DND-41 (cell line): ENCODE measurements around the gene GSG1L.

Experiments used
- EZH2 ChIP-seq: IDR thresholded peaks from 3 replicates; pipeline ENCODE4 v1.6.1; 2012; ENCODE audit warnings: borderline replicate concordance, low read depth, mild to moderate bottlenecking, moderate library complexity, low read length, inconsistent platforms; ENCODE audit not compliant: severe bottlenecking
- TF ChIP-seq, protein P1 (sequence below): IDR thresholded peaks from 2 replicates; pipeline ENCODE4 v1.5.1; 2012; ENCODE audit warnings: borderline replicate concordance, low read length, moderate library complexity, mild to moderate bottlenecking; ENCODE audit not compliant: poor library complexity, severe bottlenecking; ENCODE audit errors: extremely low read depth

DNA sequence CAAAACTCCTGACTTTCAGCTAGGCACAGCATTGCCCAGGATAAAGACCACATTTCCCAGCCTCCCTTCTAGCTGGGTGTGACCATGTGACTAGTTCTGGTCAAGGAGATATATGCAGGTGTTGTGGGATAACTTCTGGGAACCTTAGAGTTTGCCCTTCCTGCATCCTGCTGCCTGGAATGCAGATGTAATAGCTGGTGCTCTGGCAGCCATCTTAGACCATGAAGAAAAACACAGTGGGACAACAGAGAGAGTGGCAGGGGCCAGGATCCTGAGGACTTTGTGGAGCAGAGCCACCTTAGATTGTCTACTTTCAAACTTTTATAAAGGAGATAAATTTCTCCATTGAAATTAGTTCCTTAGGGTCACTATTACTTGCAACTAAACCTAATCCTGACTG lies 101.3 kb downstream of the GSG1L start:
- TF ChIP-seq, protein P1, sequence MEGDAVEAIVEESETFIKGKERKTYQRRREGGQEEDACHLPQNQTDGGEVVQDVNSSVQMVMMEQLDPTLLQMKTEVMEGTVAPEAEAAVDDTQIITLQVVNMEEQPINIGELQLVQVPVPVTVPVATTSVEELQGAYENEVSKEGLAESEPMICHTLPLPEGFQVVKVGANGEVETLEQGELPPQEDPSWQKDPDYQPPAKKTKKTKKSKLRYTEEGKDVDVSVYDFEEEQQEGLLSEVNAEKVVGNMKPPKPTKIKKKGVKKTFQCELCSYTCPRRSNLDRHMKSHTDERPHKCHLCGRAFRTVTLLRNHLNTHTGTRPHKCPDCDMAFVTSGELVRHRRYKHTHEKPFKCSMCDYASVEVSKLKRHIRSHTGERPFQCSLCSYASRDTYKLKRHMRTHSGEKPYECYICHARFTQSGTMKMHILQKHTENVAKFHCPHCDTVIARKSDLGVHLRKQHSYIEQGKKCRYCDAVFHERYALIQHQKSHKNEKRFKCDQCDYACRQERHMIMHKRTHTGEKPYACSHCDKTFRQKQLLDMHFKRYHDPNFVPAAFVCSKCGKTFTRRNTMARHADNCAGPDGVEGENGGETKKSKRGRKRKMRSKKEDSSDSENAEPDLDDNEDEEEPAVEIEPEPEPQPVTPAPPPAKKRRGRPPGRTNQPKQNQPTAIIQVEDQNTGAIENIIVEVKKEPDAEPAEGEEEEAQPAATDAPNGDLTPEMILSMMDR = no peak
- no peak for TF ChIP-seq EZH2
